ENCODE measurements around the gene SEPTIN10. TPM values are rescaled to one million over a fixed set of nuclear protein-coding genes. Genes with fewer than 3 reads are reported as not detected.
A peak's percentile ranks its signal among the peaks of the same experiment; 100 is the strongest.

SEPTIN10 gene
- total RNA-seq, 1 donor from 2014 or later = 76.7 TPM

DNA sequence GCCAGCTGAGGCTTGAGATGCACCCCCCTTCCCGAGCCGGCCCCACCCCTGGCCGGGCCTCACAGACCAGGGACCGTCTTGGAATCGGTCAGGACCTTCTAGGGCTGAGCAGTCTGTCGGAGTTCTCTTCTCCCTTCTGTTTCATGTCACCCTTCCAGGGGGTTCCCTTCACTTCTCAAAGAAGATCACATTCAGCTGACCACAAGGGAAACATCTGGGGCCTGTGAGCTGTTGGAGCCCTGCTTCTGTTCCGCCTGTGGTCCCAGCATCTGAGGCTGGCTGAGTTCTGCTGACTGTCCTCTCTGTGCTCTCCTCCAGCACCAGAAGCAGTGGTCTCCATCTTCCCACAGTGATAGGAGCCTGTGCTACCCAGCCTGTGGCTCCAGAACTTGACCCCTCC is 106.5 kb downstream of the SEPTIN10 start:
- Mint-ChIP-seq H3K9me3 (peaks cover 3% of the 10 kb centered on the region), H3K36me3 (peaks cover 7% of the 10 kb centered on the region), H3K4me1 (ENCODE audit: unreplicated experiment) (peaks cover 13% of the 10 kb centered on the region), H3K27me3 (peaks cover 4% of the 10 kb centered on the region), H3K4me3 (no peak overlapping the region), H3K27ac (no peak overlapping the region)
- TF ChIP-seq CTCF (conservative IDR thresholded peaks at IDR 0.05) = no peak
- DNase-seq (ENCODE audit: extremely low spot score, unreplicated experiment) = no peak

DNA sequence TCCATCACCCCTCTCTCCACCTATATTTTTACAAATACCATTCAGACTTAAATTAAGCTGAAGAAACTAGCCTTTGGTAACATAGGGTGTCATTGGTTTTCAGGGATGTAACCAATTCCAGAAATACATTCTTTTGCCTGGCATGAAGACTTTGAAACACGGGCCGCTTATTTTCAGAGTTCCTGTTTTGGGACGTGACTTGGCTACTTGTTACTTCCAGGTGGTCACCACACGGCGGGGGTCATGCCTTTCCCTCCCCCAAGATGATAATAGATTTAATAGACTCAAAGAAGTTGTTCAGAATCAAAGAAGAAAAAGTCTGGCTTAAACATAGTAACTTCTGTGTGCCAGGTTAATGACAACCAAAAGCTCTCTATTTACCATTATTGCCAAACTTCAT is 110.6 kb downstream of the SEPTIN10 start:
- Mint-ChIP-seq H3K4me1 (ENCODE audit: unreplicated experiment) (peaks cover 20% of the 10 kb centered on the region), H3K4me3 (no peak overlapping the region), H3K27ac (no peak overlapping the region)

GRCh38 chr2:109501461-109501860 is 112.3 kb downstream of the SEPTIN10 start:
- H3K27ac Mint-ChIP-seq = no peak overlapping the region
- TF ChIP-seq CTCF (conservative IDR thresholded peaks at IDR 0.05) = no peak

More for the DNA sequence above, 110.6 kb downstream of the SEPTIN10 start:
- TF ChIP-seq CTCF (conservative IDR thresholded peaks at IDR 0.05) = no peak
- peaks cover 8% of the 10 kb centered on the region for H3K36me3 Mint-ChIP-seq
- DNase-seq (ENCODE audit: extremely low spot score, unreplicated experiment) = no peak
- peaks cover 3% of the 10 kb centered on the region for H3K27me3 Mint-ChIP-seq
- no peaks in the 10 kb centered on the region for H3K9me3 Mint-ChIP-seq

GRCh38 chr2:109500910-109501309 is 112.9 kb downstream of the SEPTIN10 start:
- DNase-seq (ENCODE audit: extremely low spot score, unreplicated experiment) = no peak
- H3K4me3 Mint-ChIP-seq = no peak overlapping the region
- TF ChIP-seq CTCF (conservative IDR thresholded peaks at IDR 0.05) = no peak
- peaks cover 3% of the 10 kb centered on the region for H3K27me3 Mint-ChIP-seq
- no peaks in the 10 kb centered on the region for H3K9me3 Mint-ChIP-seq
- H3K36me3 Mint-ChIP-seq = peaks cover 8% of the 10 kb centered on the region
- H3K27ac Mint-ChIP-seq = no peak overlapping the region
- peaks cover 31% of the 10 kb centered on the region for H3K4me1 Mint-ChIP-seq (ENCODE audit: unreplicated experiment)

More at GRCh38 chr2:109501461-109501860, 112.3 kb downstream of the SEPTIN10 start:
- Mint-ChIP-seq H3K36me3 (peaks cover 8% of the 10 kb centered on the region), H3K4me3 (no peak overlapping the region), H3K9me3 (no peaks in the 10 kb centered on the region), H3K4me1 (ENCODE audit: unreplicated experiment) (peaks cover 31% of the 10 kb centered on the region), H3K27me3 (peaks cover 3% of the 10 kb centered on the region)
- DNase-seq (ENCODE audit: extremely low spot score, unreplicated experiment) = no peak

- no peaks in the 10 kb centered on the region for H3K9me3 Mint-ChIP-seq
- no peak for TF ChIP-seq CTCF (conservative IDR thresholded peaks at IDR 0.05)
- H3K4me1 Mint-ChIP-seq (ENCODE audit: unreplicated experiment) = peaks cover 31% of the 10 kb centered on the region
- peak overlapping the region; percentile 50 for H3K4me3 Mint-ChIP-seq
- H3K36me3 Mint-ChIP-seq = peaks cover 8% of the 10 kb centered on the region
- H3K27me3 Mint-ChIP-seq = peaks cover 3% of the 10 kb centered on the region
- H3K27ac Mint-ChIP-seq = peak overlapping the region; percentile 47
- no peak for DNase-seq (ENCODE audit: extremely low spot score, unreplicated experiment)
Measured at GRCh38 chr2:109499566-109499965, 114.2 kb downstream of the SEPTIN10 start.

- TF ChIP-seq CTCF (conservative IDR thresholded peaks at IDR 0.05) = no peak
- Mint-ChIP-seq H3K9me3 (no peaks in the 10 kb centered on the region), H3K27me3 (peaks cover 3% of the 10 kb centered on the region)
Measured at GRCh38 chr2:109498906-109499305, 114.9 kb downstream of the SEPTIN10 start.

More at GRCh38 chr2:109498906-109499305, 114.9 kb downstream of the SEPTIN10 start:
- peaks cover 8% of the 10 kb centered on the region for H3K36me3 Mint-ChIP-seq
- H3K4me3 Mint-ChIP-seq = peak overlapping the region; percentile 35
- peaks cover 31% of the 10 kb centered on the region for H3K4me1 Mint-ChIP-seq (ENCODE audit: unreplicated experiment)
- peak overlapping the region; percentile 7 for H3K27ac Mint-ChIP-seq
- no peak for DNase-seq (ENCODE audit: extremely low spot score, unreplicated experiment)

Data from type B pancreatic cell (in vitro differentiated cells).